MG63 (cell line): ENCODE results near the gene CFAP74. TPM values are rescaled to one million over a fixed set of nuclear protein-coding genes. Genes with fewer than 3 reads are reported as not detected.

Source experiments
- DNase-seq: peaks from one replicate; pipeline ENCODE4 v3.0.0-alpha.2; 2020
- H3K27me3 ChIP-seq: fragments of 250-450 bp; sonication (Bioruptor Pico); 2 replicates; pipeline ENCODE4 v1.5.1; 2020; ENCODE audit warnings: mild to moderate bottlenecking, moderate library complexity
- H3K36me3 ChIP-seq: fragments of 250-450 bp; sonication (Bioruptor Pico); 2 replicates; pipeline ENCODE4 v1.5.1; 2020; ENCODE audit warnings: mild to moderate bottlenecking, moderate library complexity
- H3K4me3 ChIP-seq: fragments of 250-450 bp; sonication (Bioruptor Pico); 2 replicates; pipeline ENCODE4 v1.5.1; 2020; ENCODE audit warnings: mild to moderate bottlenecking, moderate library complexity
- H3K9me3 ChIP-seq: fragments of 250-450 bp; sonication (Bioruptor Pico); 2 replicates; pipeline ENCODE4 v1.5.1; 2020; ENCODE audit warnings: mild to moderate bottlenecking, moderate library complexity
- total RNA-seq: library from RNA; depleted of rRNA; stranded (reverse); fragments of >200 nt; shearing (Covaris generic); gene quantifications from 2 replicates; pipeline ENCODE4 v1.2.3, GENCODE V29; 2014; ENCODE audit warnings: low replicate concordance

CFAP74 gene
- total RNA-seq, 1 experiment from 2014 or later = 0.20 TPM

- H3K36me3 ChIP-seq = no peaks in the 10 kb centered on the region
- no peak for DNase-seq
- peaks cover 5% of the 10 kb centered on the region; the same call in 1 of the 2 replicates for H3K27me3 ChIP-seq
- H3K4me3 ChIP-seq = no peak overlapping the region
- no peaks in the 10 kb centered on the region for H3K9me3 ChIP-seq
Measured at GRCh38 chr1:1956586-1957532, 46.7 kb downstream of the CFAP74 start.

- Histone ChIP-seq H3K27me3 (peaks cover 5% of the 10 kb centered on the region; the same call in 1 of the 2 replicates), H3K9me3 (no peaks in the 10 kb centered on the region), H3K4me3 (no peak overlapping the region), H3K36me3 (no peaks in the 10 kb centered on the region)
- DNase-seq = no peak
Measured at GRCh38 chr1:1956101-1956500, 47.5 kb downstream of the CFAP74 start.

GRCh38 chr1:1955621-1956094 lies 47.9 kb downstream of the CFAP74 start:
- Histone ChIP-seq H3K27me3 (peaks cover 5% of the 10 kb centered on the region; the same call in 1 of the 2 replicates), H3K36me3 (no peaks in the 10 kb centered on the region), H3K4me3 (no peak overlapping the region), H3K9me3 (no peaks in the 10 kb centered on the region)
- DNase-seq = no peak

- DNase-seq = no peak
- Histone ChIP-seq H3K36me3 (no peaks in the 10 kb centered on the region), H3K27me3 (no peaks in the 10 kb centered on the region), H3K9me3 (no peaks in the 10 kb centered on the region), H3K4me3 (no peak overlapping the region)
Measured at GRCh38 chr1:1954831-1955441, 48.6 kb downstream of the CFAP74 start.

- no peaks in the 10 kb centered on the region for H3K27me3 ChIP-seq
- H3K36me3 ChIP-seq = no peaks in the 10 kb centered on the region
- no peaks in the 10 kb centered on the region for H3K9me3 ChIP-seq
- H3K4me3 ChIP-seq = no peak overlapping the region
- DNase-seq = no peak
Measured at GRCh38 chr1:1954015-1954414, 49.6 kb downstream of the CFAP74 start.

GRCh38 chr1:1950940-1951339 lies 52.6 kb downstream of the CFAP74 start:
- DNase-seq = no peak
- no peak overlapping the region for H3K4me3 ChIP-seq
- no peaks in the 10 kb centered on the region for H3K9me3 ChIP-seq
- no peaks in the 10 kb centered on the region for H3K27me3 ChIP-seq
- H3K36me3 ChIP-seq = no peaks in the 10 kb centered on the region

- Histone ChIP-seq H3K27me3 (no peaks in the 10 kb centered on the region), H3K9me3 (no peaks in the 10 kb centered on the region), H3K36me3 (no peaks in the 10 kb centered on the region), H3K4me3 (no peak overlapping the region)
- DNase-seq = no peak
Measured at GRCh38 chr1:1948783-1949182, 54.8 kb downstream of the CFAP74 start.

GRCh38 chr1:1947493-1947892 lies 56.1 kb downstream of the CFAP74 start:
- H3K27me3 ChIP-seq = no peaks in the 10 kb centered on the region
- no peak for DNase-seq
- H3K36me3 ChIP-seq = no peaks in the 10 kb centered on the region
- no peak overlapping the region for H3K4me3 ChIP-seq
- no peaks in the 10 kb centered on the region for H3K9me3 ChIP-seq

- peak; percentile 24 for DNase-seq
Measured at GRCh38 chr1:1946540-1946939, 57.0 kb downstream of the CFAP74 start.

GRCh38 chr1:1945782-1946393 lies 57.7 kb downstream of the CFAP74 start:
- H3K27me3 ChIP-seq = no peaks in the 10 kb centered on the region
- no peak overlapping the region for H3K4me3 ChIP-seq
- no peaks in the 10 kb centered on the region for H3K9me3 ChIP-seq
- no peaks in the 10 kb centered on the region for H3K36me3 ChIP-seq
- DNase-seq = no peak

More at GRCh38 chr1:1946540-1946939, 57.0 kb downstream of the CFAP74 start:
- H3K27me3 ChIP-seq = no peaks in the 10 kb centered on the region
- no peaks in the 10 kb centered on the region for H3K36me3 ChIP-seq
- H3K9me3 ChIP-seq = no peaks in the 10 kb centered on the region
- no peak overlapping the region for H3K4me3 ChIP-seq

GRCh38 chr1:1943834-1944570 lies 59.6 kb downstream of the CFAP74 start:
- H3K9me3 ChIP-seq = no peaks in the 10 kb centered on the region
- no peaks in the 10 kb centered on the region for H3K27me3 ChIP-seq
- H3K36me3 ChIP-seq = no peaks in the 10 kb centered on the region
- DNase-seq = peak; percentile 39
- H3K4me3 ChIP-seq = no peak overlapping the region

- Histone ChIP-seq H3K9me3 (no peaks in the 10 kb centered on the region), H3K4me3 (no peak overlapping the region), H3K27me3 (no peaks in the 10 kb centered on the region), H3K36me3 (no peaks in the 10 kb centered on the region)
- DNase-seq = no peak
Measured at GRCh38 chr1:1942753-1943656, 60.6 kb downstream of the CFAP74 start.

GRCh38 chr1:1941868-1942752 lies 61.5 kb downstream of the CFAP74 start:
- no peaks in the 10 kb centered on the region for H3K9me3 ChIP-seq
- no peak overlapping the region for H3K4me3 ChIP-seq
- DNase-seq = no peak
- H3K36me3 ChIP-seq = no peaks in the 10 kb centered on the region
- H3K27me3 ChIP-seq = peaks cover 5% of the 10 kb centered on the region

GRCh38 chr1:1941211-1941841 lies 62.3 kb downstream of the CFAP74 start:
- DNase-seq = no peak
- Histone ChIP-seq H3K9me3 (no peaks in the 10 kb centered on the region), H3K27me3 (peaks cover 12% of the 10 kb centered on the region), H3K36me3 (no peaks in the 10 kb centered on the region), H3K4me3 (no peak overlapping the region)

GRCh38 chr1:1940123-1940425 lies 63.5 kb downstream of the CFAP74 start:
- DNase-seq = no peak
- Histone ChIP-seq H3K9me3 (no peaks in the 10 kb centered on the region), H3K27me3 (peaks cover 14% of the 10 kb centered on the region), H3K36me3 (no peaks in the 10 kb centered on the region), H3K4me3 (no peak overlapping the region)
